Fibroblast of peridontal ligament (primary cell): ENCODE measurements around the gene KIFBP.
A peak's percentile ranks its signal among the peaks of the same experiment; 100 is the strongest.
"Not testable (repeated sequence)": the region's sequence is repeated elsewhere in the genome, so short reads cannot be mapped to it uniquely, and the experiment has no call there.

Experiments used
- DNase-seq: peaks from one replicate; pipeline ENCODE4 v3.0.0-alpha.2; 2010; ENCODE audit errors: extremely low read depth

Gene KIFBP, protein sequence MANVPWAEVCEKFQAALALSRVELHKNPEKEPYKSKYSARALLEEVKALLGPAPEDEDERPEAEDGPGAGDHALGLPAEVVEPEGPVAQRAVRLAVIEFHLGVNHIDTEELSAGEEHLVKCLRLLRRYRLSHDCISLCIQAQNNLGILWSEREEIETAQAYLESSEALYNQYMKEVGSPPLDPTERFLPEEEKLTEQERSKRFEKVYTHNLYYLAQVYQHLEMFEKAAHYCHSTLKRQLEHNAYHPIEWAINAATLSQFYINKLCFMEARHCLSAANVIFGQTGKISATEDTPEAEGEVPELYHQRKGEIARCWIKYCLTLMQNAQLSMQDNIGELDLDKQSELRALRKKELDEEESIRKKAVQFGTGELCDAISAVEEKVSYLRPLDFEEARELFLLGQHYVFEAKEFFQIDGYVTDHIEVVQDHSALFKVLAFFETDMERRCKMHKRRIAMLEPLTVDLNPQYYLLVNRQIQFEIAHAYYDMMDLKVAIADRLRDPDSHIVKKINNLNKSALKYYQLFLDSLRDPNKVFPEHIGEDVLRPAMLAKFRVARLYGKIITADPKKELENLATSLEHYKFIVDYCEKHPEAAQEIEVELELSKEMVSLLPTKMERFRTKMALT

DNA sequence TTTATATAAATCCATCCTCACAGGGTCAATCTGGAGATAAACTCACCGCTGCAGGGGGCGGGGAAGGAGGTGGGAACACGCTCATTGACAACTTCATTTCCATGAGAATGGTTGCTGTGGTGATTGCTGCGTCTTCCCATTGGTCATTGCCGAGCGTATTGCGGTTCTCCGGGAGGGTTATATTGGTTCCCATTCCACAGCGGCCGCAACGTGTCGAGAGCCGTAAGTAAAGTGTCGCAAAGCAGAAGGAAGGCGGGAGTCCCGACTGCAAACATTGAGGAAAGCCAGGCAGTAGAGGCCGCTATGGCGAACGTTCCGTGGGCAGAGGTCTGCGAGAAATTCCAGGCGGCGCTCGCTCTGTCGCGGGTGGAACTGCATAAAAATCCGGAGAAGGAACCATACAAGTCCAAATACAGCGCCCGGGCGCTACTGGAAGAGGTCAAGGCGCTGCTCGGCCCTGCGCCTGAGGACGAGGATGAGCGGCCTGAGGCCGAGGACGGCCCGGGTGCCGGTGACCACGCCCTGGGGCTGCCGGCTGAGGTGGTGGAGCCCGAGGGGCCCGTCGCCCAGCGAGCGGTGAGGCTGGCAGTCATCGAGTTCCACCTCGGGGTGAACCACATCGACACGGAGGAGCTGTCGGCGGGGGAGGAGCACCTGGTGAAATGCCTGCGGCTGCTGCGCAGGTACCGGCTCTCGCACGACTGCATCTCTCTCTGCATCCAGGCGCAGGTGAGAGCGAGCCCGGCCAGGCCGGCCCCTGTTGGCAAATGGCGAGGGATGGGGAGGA, at the start of gene KIFBP:
Gene KIFBP, plus strand, starts transcription at position 274 of the 787 bp plus-strand sequence. Its CDS starts 30 bp downstream, at position 304.
- DNase-seq, result peak; percentile 98

DNA sequence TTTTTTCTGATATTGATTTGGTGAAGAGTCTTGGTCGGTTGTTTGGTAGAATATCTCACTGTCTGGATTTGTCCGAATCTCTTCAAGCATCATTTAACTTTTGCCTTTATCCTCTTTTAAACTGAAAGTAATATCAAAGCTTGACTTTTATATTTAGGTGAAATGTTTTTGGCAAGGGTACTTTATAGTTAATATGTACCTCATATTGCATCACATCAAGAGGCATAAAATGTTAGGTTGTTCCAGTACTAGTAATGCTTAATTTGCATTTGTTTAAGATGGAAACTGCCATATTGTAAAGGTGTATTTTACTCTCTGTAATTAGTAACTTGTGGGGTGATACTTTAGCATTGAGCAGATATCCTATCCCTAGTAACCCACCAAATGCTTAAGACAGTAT, 49.7 kb upstream of the KIFBP start:
- no peak for DNase-seq

GRCh38 chr10:68940917-68941316, 47.7 kb upstream of the KIFBP start:
- DNase-seq, result not testable (repeated sequence)

- DNase-seq, result no peak
These were observed 38.0 kb upstream of the KIFBP start for GRCh38 chr10:68950598-68950997.

DNA sequence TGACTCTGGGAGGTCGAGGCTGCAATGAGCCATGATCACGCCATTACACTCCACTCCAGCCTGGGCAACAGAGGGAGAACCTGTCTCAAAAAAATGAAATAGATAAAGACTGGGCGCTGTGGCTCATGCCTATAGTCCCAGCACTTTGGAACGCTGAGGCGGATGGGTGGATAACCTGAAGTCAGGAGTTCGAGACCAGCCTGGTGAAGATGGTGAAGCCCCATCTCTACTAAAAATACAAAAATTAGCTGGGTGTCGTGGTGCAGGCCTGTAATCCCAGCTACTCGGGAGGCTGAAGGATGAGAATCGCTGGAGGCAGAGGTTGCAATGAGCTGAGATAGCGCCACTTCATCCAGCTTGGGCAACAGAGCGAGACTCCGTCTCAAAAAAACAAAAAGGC, 33.7 kb upstream of the KIFBP start:
- DNase-seq, result no peak

DNA sequence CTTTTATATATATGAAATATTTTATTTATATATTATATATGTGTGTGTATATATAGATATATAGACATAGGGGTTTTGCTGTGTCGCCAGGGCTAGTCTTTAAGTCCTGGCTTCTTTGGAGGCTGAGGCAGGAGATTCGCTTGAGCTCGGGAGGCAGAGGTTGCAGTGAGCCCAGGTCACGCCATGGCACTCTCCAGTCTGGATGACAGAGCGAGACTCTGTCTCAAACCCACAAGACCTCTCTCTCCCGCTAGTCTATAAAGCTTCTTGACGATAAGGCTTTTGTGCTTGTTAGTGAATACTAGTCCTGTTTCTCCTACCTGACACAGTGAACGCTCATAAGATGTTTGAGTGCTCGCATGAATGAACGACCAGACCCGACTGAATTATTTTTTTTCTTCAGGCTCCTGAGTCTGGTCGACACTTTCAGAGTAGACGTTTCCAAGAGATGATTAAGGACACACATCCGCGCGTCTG, 33.2 kb upstream of the KIFBP start:
- DNase-seq, result no peak

DNA sequence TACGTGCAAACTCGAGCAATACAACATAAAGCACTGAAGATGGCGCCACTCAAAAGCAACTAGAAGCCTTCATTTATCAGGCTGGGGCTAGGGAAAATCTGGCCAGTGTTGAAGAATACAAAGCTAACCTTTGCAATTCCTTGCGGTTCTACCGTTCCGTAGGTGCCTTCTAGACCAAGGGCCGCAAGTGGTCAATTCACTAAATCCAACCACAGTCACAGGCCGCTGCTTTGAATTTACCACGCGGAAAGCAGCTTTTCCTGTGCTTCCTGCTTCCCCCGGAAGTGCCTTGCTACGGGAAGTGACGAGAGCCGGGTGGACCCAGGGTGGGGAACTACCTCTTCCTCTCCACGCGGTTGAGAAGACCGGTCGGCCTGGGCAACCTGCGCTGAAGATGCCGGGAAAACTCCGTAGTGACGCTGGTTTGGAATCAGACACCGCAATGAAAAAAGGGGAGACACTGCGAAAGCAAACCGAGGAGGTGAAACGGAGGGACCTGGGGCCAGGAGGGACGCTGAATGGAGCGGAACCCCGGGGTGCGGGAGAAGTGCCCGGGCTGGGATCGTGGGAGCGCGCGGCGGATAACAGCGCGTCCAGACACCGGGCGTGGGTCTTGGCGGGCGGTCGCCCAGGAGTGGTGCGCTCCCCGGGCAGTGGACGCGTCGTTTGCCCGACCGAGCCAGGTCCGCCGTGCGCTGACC, 32.6 kb upstream of the KIFBP start, which contains the start of gene DDX21:
Gene DDX21, plus strand, starts transcription at position 339 of the 701 bp plus-strand sequence. Its CDS starts 56 bp downstream, at position 395.
- DNase-seq, result peak; percentile 90

- no peak for DNase-seq
These were observed 31.4 kb upstream of the KIFBP start for GRCh38 chr10:68957284-68957615.

- peak; percentile 18 for DNase-seq
These were observed 30.9 kb upstream of the KIFBP start for GRCh38 chr10:68957654-68958053.

DNA sequence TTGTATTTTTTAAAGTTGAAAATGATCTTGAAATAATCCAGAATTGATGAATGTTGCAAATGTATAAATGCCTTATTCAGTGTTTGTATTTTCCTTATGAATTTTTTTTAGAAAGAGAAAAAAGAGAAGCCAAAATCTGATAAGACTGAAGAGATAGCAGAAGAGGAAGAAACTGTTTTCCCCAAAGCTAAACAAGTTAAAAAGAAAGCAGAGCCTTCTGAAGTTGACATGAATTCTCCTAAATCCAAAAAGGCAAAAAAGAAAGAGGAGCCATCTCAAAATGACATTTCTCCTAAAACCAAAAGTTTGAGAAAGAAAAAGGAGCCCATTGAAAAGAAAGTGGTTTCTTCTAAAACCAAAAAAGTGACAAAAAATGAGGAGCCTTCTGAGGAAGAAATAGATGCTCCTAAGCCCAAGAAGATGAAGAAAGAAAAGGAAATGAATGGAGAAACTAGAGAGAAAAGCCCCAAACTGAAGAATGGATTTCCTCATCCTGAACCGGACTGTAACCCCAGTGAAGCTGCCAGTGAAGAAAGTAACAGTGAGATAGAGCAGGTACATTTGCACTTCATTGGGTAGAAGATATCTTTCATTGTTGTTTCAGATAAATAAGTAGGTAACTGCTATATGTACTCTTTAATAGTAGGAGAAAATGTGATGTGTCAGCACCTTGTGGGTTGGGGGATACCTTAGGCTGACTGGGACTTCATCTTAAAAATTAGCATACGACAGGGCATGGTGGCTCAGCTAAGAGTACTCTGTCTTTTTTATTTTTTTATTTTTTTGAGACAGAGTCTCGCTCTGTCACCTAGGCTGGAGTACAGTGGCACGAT, 28.7 kb upstream of the KIFBP start:
- no peak for DNase-seq

DNA sequence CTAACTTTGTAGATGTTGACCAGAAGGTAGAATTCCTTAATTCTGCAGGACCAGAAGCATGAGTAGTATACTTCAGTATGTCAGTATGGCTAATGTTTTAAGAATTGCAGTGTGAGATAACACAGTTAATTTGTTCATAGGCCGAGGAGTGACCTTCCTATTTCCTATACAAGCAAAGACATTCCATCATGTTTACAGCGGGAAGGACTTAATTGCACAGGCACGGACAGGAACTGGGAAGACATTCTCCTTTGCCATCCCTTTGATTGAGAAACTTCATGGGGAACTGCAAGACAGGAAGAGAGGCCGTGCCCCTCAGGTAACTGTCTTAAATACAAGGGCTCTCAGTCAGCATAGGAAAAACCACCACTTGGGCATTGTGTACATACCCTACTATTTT, 25.5 kb upstream of the KIFBP start:
- DNase-seq, result no peak

DNA sequence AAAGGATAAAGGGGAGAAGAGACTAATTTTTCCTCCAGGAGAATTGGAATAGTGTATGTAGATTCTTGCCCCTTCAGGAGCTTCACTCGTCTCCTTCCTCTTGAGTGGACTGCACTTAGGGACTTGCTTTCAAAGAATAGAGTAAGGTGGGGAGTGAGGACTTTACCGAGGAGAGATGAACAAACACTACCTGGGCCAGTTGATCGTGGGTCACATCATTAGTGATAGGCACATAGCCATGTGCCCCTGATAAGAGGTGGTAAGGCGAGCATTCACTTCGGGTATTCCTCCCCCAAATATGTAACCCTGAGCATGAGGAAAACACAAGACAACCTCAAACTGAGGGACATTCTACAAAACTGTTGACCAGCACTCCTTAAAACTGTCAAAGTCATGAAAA, 14.6 kb upstream of the KIFBP start:
- DNase-seq, result no peak

- DNase-seq, result not testable (repeated sequence)
These were observed 12.6 kb upstream of the KIFBP start for GRCh38 chr10:68975936-68976473.

DNA sequence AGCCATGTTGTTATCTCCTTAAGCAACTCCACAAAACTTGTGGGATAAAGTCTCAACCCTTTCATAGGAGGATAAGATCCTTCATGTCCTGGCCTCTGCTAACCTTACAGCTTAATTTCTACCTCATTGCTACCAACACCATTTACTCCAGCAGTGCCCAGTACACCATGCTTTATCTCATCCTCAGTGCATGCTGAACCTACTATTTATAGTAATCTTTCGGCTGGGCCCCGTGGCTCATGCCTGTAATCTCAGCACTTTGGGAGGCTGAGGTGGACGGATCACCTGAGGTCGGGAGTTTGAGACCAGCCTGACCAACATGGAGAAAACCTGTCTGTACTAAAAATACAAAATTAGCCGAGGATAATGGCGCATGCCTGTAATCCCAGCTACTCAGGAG, 8.9 kb upstream of the KIFBP start:
- not testable (repeated sequence) for DNase-seq

GRCh38 chr10:68981074-68981473, 7.5 kb upstream of the KIFBP start:
- no peak for DNase-seq

DNA sequence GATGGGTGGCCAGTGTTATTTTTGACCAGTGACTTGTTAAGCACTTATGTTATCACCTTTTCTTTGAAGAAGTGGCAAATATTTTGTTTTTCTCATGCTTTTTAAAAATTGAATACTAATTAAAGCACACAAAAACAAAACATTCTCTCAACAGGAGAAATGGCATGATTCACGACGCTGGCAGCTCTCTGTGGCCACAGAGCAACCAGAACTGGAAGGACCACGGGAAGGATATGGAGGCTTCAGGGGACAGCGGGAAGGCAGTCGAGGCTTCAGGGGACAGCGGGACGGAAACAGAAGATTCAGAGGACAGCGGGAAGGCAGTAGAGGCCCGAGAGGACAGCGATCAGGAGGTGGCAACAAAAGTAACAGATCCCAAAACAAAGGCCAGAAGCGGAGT, 6.2 kb upstream of the KIFBP start:
- no peak for DNase-seq

GRCh38 chr10:68987611-68988010, 992 bp upstream of the KIFBP start:
- no peak for DNase-seq

- DNase-seq, result peak; percentile 20
These were observed 851 bp downstream of the KIFBP start for GRCh38 chr10:68989317-68989990.

DNA sequence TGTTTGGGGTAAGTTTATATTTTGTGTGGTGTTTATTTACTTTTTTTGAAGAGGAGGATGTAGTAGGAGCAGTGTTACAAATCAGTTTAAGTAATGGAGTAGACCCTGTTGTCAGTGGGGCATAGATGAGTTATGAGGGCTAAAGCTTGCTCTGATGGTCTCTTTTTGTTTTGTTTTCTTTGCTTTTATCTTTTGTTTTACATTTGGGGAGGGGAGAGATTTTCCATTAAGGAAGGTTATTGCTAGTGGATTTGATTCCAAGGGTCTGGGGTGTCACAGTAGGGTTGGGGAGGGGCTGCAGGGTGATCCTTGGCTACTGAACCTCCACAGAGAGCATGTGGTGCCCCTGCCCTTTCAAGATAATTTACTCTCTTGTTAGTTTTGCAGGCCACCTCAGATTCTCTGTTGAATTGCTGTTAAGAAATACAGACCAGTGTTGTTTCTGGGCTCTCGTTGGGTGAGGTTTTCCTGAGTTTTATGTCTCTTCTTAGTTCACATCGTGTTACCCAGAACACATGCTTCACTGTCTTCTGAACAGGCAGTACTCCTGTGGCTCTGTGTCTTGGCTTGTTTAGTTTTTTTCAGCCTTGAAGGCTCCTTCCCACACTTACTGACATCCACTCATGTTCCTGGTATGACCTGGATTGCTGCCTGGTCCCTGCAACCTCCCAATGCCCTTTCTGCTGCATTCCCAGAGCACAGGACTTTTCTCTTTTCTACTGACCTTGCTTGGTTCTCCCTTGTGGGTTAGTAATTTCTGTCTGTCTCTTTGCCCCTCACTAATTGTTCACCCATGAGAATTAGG, 4.2 kb downstream of the KIFBP start:
- peak; percentile 95 for DNase-seq
